ENCODE measurements around the gene BEND7.
"Not testable (repeated sequence)": the region's sequence is repeated elsewhere in the genome, so short reads cannot be mapped to it uniquely, and the experiment has no call there.

The BEND7 gene

GRCh38 chr10:13420532-13421307, 108.1 kb downstream of the BEND7 start:
- no peak for DNase-seq (ENCODE audit: low read depth in 2 of 2)

- DNase-seq (ENCODE audit: low read depth in 2 of 2) = no peak
Observed at GRCh38 chr10:13417459-13418126, 111.2 kb downstream of the BEND7 start.

GRCh38 chr10:13416760-13417159, 112.1 kb downstream of the BEND7 start:
- DNase-seq (ENCODE audit: low read depth in 2 of 2) = no peak

GRCh38 chr10:13414855-13415254, 114.0 kb downstream of the BEND7 start:
- DNase-seq (ENCODE audit: low read depth in 2 of 2) = no peak

- no peak for DNase-seq (ENCODE audit: low read depth in 2 of 2)
Observed at GRCh38 chr10:13414137-13414536, 114.7 kb downstream of the BEND7 start.

- no peak for DNase-seq (ENCODE audit: low read depth in 2 of 2)
Observed at GRCh38 chr10:13412894-13413293, 115.9 kb downstream of the BEND7 start.

GRCh38 chr10:13404791-13405190, 124.0 kb downstream of the BEND7 start:
- no peak for DNase-seq (ENCODE audit: low read depth in 2 of 2)

GRCh38 chr10:13404305-13404759, 124.5 kb downstream of the BEND7 start:
- no peak for DNase-seq (ENCODE audit: low read depth in 2 of 2)

- DNase-seq (ENCODE audit: low read depth in 2 of 2) = not testable (repeated sequence)
Observed at GRCh38 chr10:13403426-13403825, 125.4 kb downstream of the BEND7 start.

- no peak for DNase-seq (ENCODE audit: low read depth in 2 of 2)
Observed at GRCh38 chr10:13402021-13402420, 126.8 kb downstream of the BEND7 start.

GRCh38 chr10:13401142-13401541, 127.7 kb downstream of the BEND7 start:
- no peak for DNase-seq (ENCODE audit: low read depth in 2 of 2)

- DNase-seq (ENCODE audit: low read depth in 2 of 2) = no peak
Observed at GRCh38 chr10:13400196-13400965, 128.4 kb downstream of the BEND7 start.

- DNase-seq (ENCODE audit: low read depth in 2 of 2) = no peak
Observed at GRCh38 chr10:13399752-13400151, 129.1 kb downstream of the BEND7 start.

GRCh38 chr10:13399236-13399635, 129.6 kb downstream of the BEND7 start:
- no peak for DNase-seq (ENCODE audit: low read depth in 2 of 2)

- no peak for DNase-seq (ENCODE audit: low read depth in 2 of 2)
Observed at GRCh38 chr10:13397052-13397451, 131.8 kb downstream of the BEND7 start.

- DNase-seq (ENCODE audit: low read depth in 2 of 2) = no peak
Observed at GRCh38 chr10:13396369-13396768, 132.4 kb downstream of the BEND7 start.

GRCh38 chr10:13395540-13395939, 133.3 kb downstream of the BEND7 start:
- no peak for DNase-seq (ENCODE audit: low read depth in 2 of 2)

- DNase-seq (ENCODE audit: low read depth in 2 of 2) = no peak
Observed at GRCh38 chr10:13393640-13394039, 135.2 kb downstream of the BEND7 start.

GRCh38 chr10:13392701-13393100, 136.1 kb downstream of the BEND7 start:
- no peak for DNase-seq (ENCODE audit: low read depth in 2 of 2)
